Effector memory CD4-positive, alpha-beta T cell (primary cell): Measurements from ENCODE around the gene CGB5.
"Not testable (repeated sequence)": the region's sequence is repeated elsewhere in the genome, so short reads cannot be mapped to it uniquely, and the experiment has no call there.

ENCODE experiments used
- DNase-seq, 3 donors: peaks; one replicate each; pipeline ENCODE4 v3.0.0-alpha.2; 2020
- H3K27ac ChIP-seq: 2 replicates; pipeline ENCODE4 v1.7.0; 2013; ENCODE audit warnings: mild to moderate bottlenecking, low read length, moderate library complexity; ENCODE audit not compliant: insufficient read depth, poor library complexity, severe bottlenecking
- H3K27me3 ChIP-seq: replicated peaks from 2 replicates; pipeline ENCODE4 v1.7.0; 2013; ENCODE audit warnings: mild to moderate bottlenecking, low read length; ENCODE audit not compliant: insufficient read depth, control insufficient read depth, poor library complexity, severe bottlenecking
- H3K36me3 ChIP-seq: 2 replicates; pipeline ENCODE4 v1.7.0; 2013; ENCODE audit warnings: mild to moderate bottlenecking, low read length, moderate library complexity; ENCODE audit not compliant: control insufficient read depth, insufficient read depth
- H3K4me1 ChIP-seq: 2 replicates; pipeline ENCODE4 v1.7.0; 2013; ENCODE audit warnings: low read length, mild to moderate bottlenecking; ENCODE audit not compliant: control insufficient read depth, insufficient read depth, poor library complexity, severe bottlenecking
- H3K4me3 ChIP-seq: 2 replicates; pipeline ENCODE4 v1.7.0; 2013; ENCODE audit warnings: low read length, low read depth, mild to moderate bottlenecking; ENCODE audit not compliant: insufficient read depth, poor library complexity, severe bottlenecking
- H3K9me3 ChIP-seq: 2 replicates; pipeline ENCODE4 v1.7.0; 2013; ENCODE audit warnings: mild to moderate bottlenecking, low read length, moderate library complexity; ENCODE audit not compliant: control insufficient read depth
- total RNA-seq, 3 donors: gene quantifications; one replicate each; lab custom pipeline; 2026; lab: John Stamatoyannopoulos, UW

The CGB5 gene
- total RNA-seq, result 0 reads per million in 3 donors

DNA sequence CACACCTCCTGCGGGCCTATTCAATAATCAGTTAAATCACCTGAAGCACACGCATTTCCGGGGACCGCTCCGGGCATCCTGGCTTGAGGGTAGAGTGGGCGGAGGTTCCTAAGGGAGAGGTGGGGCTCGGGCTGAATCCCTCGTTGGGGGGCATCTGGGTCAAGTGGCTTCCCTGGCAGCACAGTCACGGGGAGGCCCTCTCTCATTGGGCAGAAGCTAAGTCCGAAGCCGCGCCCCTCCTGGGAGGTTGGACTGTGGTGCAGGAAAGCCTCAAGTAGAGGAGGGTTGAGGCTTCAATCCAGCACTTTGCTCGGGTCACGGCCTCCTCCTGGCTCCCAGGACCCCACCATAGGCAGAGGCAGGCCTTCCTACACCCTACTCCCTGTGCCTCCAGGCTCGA, at the start of gene CGB5:
Gene CGB5 (plus strand): TSS at position 301 of the 400 bp plus-strand sequence. CDS start 362 bp downstream, outside the sequence.
- not testable (repeated sequence) for DNase-seq, H3K27me3 ChIP-seq

DNA sequence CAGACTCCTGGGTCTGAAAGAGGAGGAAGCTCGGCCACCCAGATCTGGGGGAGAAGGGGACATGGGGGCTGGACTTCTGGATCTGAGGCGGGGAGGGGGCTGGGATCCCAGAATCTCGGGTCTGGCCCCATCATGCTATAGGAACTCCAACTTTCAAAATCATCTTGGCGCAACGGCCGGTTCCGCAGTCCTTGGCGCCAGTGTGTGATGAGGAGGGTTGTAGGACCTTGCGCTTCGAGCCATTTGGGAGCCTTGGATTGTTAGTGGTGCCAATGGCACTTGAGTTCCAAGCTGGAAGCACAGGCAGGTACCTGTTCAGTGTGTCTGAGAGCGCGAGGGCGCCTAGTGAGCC, 49.6 kb upstream of the CGB5 start:
- Histone ChIP-seq H3K9me3 (no peaks in the 10 kb centered on the region), H3K4me3 (peak overlapping the region; percentile 72), H3K27me3 (no peaks in the 10 kb centered on the region), H3K27ac (peak overlapping the region; percentile 82), H3K4me1 (peaks cover 26% of the 10 kb centered on the region), H3K36me3 (no peaks in the 10 kb centered on the region)
- DNase-seq, result no peak

More for the DNA sequence above, at the start of gene CGB5:
- H3K4me3 ChIP-seq, H3K27ac ChIP-seq, H3K4me1 ChIP-seq, H3K9me3 ChIP-seq, H3K36me3 ChIP-seq: not testable (repeated sequence)

DNA sequence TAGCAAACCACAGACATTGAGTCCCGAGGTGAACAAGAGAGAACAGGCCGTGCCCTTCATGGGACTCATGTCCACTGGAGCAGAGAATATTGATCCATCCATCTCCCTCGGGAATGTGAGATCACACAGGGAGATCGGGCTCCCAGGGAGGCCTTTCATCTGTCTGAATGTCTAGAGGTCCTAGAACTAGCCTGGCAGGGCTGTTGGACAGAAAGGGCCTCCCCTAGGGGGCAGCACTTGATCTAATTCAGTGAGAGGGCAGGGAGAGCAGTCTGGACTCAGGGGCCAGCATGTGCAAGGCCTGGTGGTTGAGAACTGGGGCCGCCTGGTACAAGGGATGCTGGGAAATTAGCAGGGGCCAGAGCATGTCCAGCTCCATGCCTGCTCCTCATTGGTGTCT, 45.7 kb upstream of the CGB5 start:
- Histone ChIP-seq H3K4me1 (peaks cover 8% of the 10 kb centered on the region), H3K9me3 (no peaks in the 10 kb centered on the region), H3K27ac (no peak overlapping the region), H3K27me3 (no peaks in the 10 kb centered on the region), H3K36me3 (peaks cover 2% of the 10 kb centered on the region), H3K4me3 (no peak overlapping the region)
- peak in 1 of 3 donors; percentile 18 for DNase-seq

- H3K27me3 ChIP-seq, result no peaks in the 10 kb centered on the region
- H3K36me3 ChIP-seq, result peaks cover 17% of the 10 kb centered on the region
- peak; percentile 42 to 54 (median 42) for DNase-seq
- no peak overlapping the region for H3K4me3 ChIP-seq
- no peak overlapping the region for H3K27ac ChIP-seq
- no peaks in the 10 kb centered on the region for H3K9me3 ChIP-seq
- no peaks in the 10 kb centered on the region for H3K4me1 ChIP-seq
Observed at GRCh38 chr19:48999481-49000325, 43.9 kb upstream of the CGB5 start.

DNA sequence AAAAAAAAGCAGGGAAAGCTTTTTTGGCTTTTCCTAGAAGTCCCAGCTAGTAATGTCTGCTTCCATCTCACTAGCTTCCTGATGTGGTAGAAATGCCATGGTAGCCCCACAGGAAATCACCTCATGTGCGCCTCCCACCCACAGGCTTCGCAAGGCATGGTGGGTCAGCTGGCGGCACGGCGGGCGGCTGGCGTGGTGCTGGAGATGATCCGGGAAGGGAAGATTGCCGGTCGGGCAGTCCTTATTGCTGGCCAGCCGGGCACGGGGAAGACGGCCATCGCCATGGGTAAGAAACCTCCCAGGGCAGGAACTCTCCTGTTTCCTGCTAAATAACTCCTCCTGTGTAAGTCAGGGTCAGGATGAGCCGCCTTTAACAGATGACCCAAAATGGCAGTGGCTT, 39.5 kb upstream of the CGB5 start:
- H3K27ac ChIP-seq, result no peak overlapping the region
- no peaks in the 10 kb centered on the region for H3K9me3 ChIP-seq
- no peaks in the 10 kb centered on the region for H3K4me1 ChIP-seq
- no peaks in the 10 kb centered on the region for H3K27me3 ChIP-seq
- DNase-seq, result no peak
- no peak overlapping the region for H3K4me3 ChIP-seq
- H3K36me3 ChIP-seq, result peaks cover 40% of the 10 kb centered on the region

GRCh38 chr19:49004964-49005614, 38.6 kb upstream of the CGB5 start:
- no peak overlapping the region for H3K27ac ChIP-seq
- no peaks in the 10 kb centered on the region for H3K9me3 ChIP-seq
- H3K36me3 ChIP-seq, result peaks cover 48% of the 10 kb centered on the region
- H3K4me3 ChIP-seq, result no peak overlapping the region
- no peaks in the 10 kb centered on the region for H3K4me1 ChIP-seq
- DNase-seq, result no peak
- H3K27me3 ChIP-seq, result no peaks in the 10 kb centered on the region

- Histone ChIP-seq H3K36me3 (peaks cover 58% of the 10 kb centered on the region), H3K27ac (no peak overlapping the region), H3K4me3 (no peak overlapping the region), H3K4me1 (no peaks in the 10 kb centered on the region), H3K27me3 (no peaks in the 10 kb centered on the region), H3K9me3 (no peaks in the 10 kb centered on the region)
- no peak for DNase-seq
Observed at GRCh38 chr19:49006905-49007304, 36.7 kb upstream of the CGB5 start.

DNA sequence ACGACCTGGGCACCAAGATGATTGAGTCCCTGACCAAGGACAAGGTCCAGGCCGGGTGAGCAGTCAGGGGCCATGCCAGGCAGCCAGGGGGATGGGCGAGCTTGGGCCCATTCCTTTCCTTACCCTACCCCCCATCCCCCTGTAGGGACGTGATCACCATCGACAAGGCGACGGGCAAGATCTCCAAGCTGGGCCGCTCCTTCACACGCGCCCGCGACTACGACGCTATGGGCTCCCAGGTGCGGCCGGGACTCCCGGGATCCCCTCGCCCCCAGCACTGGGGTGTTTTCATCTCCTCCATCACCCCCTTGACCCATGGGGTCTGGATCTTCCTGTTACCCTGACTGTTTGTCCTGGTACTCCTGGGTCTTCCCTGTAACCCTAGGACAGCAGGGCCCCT, 33.8 kb upstream of the CGB5 start:
- Histone ChIP-seq H3K27ac (no peak overlapping the region), H3K9me3 (no peaks in the 10 kb centered on the region), H3K36me3 (peaks cover 43% of the 10 kb centered on the region), H3K27me3 (no peaks in the 10 kb centered on the region), H3K4me1 (no peaks in the 10 kb centered on the region), H3K4me3 (no peak overlapping the region)
- no peak for DNase-seq

GRCh38 chr19:49010453-49010852, 33.2 kb upstream of the CGB5 start:
- peaks cover 37% of the 10 kb centered on the region for H3K36me3 ChIP-seq
- DNase-seq, result no peak
- no peaks in the 10 kb centered on the region for H3K4me1 ChIP-seq
- no peak overlapping the region for H3K4me3 ChIP-seq
- no peaks in the 10 kb centered on the region for H3K27me3 ChIP-seq
- H3K9me3 ChIP-seq, result no peaks in the 10 kb centered on the region
- H3K27ac ChIP-seq, result no peak overlapping the region

- Histone ChIP-seq H3K36me3 (peaks cover 35% of the 10 kb centered on the region), H3K4me1 (no peaks in the 10 kb centered on the region), H3K27me3 (no peaks in the 10 kb centered on the region), H3K9me3 (no peaks in the 10 kb centered on the region), H3K27ac (no peak overlapping the region), H3K4me3 (no peak overlapping the region)
- DNase-seq, result no peak
Observed at GRCh38 chr19:49011194-49011593, 32.5 kb upstream of the CGB5 start.
